Suppressor macrophage treated with lipopolysaccharide for 1 hour (primary cell): ENCODE data around the gene NAV1.
A peak's percentile ranks its signal among the peaks of the same experiment; 100 is the strongest.

Experiments used
- DNase-seq, 3 donors: peaks; one replicate each; pipeline ENCODE4 v3.0.0-alpha.2; 2020 to 2022

The NAV1 gene

GRCh38 chr1:201525193-201525778 is 13.6 kb upstream of the NAV1 start:
- DNase-seq, result peak in 2 of 3 donors; percentile 69 to 78

- DNase-seq, result no peak
These were observed 11.0 kb upstream of the NAV1 start for GRCh38 chr1:201527879-201528278.

GRCh38 chr1:201528631-201529252 is 10.2 kb upstream of the NAV1 start:
- DNase-seq, result peak in 1 of 3 donors; percentile 24

DNA sequence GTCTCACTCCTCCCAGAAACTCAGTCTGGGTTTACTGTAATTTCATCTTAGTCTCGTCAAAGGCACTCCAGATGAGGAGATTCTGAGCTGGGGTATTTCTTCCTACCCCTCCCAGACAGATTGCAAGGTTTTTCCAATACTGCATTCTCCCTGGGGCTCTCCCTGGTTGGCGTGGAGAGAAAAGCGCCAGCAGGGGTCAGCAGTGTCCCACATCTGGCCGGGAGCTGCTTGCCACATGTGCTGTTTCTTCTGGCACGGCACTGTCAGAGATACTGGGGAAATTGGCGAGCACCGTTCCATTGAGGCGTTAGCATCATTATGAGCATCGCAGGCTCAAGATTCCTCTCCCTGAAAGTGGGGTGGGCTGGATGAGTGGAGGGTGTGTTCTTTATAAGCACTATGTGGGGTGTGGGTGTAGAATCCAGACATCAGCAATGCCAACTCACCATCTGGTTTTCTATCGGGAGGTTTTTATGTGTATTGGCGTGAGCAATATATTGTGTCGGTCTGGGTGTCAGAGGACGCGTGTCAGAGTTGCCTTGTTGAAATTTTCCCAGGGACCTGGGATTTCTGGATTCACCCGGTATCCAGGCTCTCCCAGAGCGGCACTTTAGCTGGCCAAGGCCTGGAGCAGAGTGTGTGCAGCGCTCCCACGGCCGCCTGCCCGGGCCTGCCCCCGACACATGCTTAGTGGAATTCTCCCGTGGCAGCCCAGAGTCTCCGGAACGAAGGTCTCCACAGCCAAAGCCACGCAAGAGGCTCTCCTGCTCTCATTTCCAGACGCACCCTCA is 8.0 kb upstream of the NAV1 start:
- DNase-seq, result peak; percentile 83 to 91 (median 89)

GRCh38 chr1:201531551-201532425 is 7.1 kb upstream of the NAV1 start:
- no peak for DNase-seq

- DNase-seq, result no peak
These were observed 5.1 kb upstream of the NAV1 start for GRCh38 chr1:201533836-201534235.

DNA sequence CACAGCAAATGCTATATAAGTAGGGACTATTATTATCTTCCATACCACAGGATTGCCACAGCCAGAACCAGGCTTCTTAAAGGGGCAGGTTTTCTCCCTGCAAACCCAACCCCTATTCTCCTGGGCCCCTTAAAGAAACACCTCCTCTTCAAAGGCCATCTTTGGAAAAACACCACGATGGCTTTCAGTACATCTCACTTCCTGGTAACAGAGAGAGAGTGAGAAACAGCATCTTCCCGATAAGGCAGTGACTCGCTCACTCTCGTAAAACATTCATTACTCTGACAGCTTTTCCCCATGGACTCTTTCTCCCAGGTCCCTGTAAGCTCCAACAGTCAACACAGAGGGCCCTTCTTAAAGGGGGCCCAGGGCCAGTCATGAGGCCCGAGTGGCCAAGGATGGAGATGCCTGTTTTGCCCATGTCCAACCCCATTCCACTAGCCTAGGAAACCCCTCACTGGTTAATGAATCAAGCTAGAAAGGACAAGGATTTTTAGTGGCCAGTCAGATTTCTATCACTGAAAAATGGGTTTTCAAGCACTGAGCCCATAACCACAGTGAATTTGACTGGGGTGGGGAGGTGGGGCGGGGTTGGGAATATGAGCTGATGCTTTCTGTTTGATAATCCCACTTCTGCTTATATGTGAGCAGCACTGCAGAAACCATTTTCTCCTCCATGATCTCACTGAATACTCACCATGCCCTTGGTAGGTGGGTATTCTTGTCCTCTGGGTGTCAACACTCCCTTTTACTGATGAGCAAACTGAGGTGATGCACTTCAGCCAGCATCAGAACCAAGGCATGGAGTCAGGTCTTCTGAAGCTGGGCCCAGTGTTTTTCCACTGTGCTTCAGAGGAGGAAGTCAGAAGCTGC is 3.6 kb upstream of the NAV1 start:
- peak; percentile 61 to 78 (median 64) for DNase-seq

GRCh38 chr1:201535919-201536245 is 3.0 kb upstream of the NAV1 start:
- no peak for DNase-seq

DNA sequence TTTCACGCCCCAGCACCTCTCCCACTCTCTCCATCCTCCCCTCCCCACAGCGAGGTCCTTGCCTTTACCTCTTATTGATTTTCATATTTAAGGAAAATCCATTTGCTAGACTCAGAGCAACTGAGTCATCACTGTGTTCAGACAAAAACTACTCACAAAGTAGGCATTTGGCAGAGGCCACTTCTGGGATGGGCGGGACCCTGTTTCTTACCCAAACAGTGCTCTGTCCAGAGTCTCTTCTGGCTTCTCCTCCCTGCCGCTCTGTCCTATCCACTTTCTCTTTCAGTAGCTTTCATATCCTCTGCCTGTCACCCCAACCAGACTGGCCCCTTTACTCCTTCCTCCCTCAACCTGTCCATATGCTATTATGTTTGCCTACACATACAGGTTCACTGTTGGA is 2.4 kb upstream of the NAV1 start:
- peak in 2 of 3 donors; percentile 55 to 65 for DNase-seq

GRCh38 chr1:201537028-201537427 is 1.9 kb upstream of the NAV1 start:
- DNase-seq, result peak in 1 of 3 donors; percentile 23

DNA sequence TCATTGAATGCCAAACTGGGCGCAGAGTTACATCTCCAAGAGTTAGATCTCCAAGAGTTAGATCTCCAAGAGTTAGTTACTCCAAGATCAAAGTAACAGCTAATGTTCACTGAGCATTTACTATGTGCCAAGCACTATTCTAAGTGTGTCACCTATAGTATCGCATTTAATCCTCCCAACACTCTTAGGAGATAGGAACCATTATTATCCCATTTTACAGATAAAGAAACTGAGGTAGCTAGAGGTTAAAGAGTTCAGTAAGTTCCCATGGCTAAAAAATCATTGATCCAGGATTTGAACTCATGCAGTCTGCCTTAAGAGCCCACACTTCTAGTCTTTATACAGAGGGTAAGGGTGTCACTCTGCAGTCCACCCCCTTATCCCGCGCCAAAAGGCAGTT is 1.5 kb upstream of the NAV1 start:
- no peak for DNase-seq

DNA sequence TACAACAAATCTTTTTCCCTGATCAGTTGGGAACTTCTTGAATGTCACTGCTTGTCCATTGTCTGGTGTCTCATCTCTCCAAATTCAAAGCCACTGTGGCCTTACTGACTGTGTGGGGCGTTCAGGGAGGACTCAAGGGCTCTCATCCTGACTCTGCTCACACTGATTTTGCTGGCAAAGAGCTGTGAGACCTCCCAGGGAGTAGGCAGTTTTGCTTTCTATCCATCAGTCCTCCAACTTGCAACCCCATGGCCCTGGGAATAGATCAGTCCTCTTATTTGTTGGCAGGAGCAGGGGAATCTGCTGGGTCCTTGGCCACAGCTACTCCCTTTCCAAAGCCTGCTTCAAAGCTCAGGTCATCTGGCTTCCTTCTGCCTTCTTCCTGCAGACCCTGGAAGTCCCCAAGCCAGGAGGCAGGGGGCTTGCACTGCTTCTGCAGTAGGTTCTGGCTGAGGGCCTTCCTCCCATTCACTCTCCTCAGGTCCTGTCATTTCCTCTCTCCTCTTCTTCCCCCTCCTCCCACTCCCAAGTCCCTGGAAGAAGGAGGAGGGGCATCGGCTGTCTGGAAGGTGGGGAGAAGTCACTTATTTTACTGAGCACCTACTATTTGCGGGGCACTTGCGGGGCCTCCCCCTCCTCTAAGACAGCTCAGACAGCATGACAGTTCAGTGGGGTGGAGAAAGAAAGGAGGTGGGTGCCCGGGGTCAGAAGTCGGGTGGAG is 876 bp upstream of the NAV1 start:
- DNase-seq, result peak in 1 of 3 donors; percentile 23

GRCh38 chr1:201539561-201540431 is 869 bp downstream of the NAV1 start:
- DNase-seq, result peak; percentile 91 to 94 (median 92)

DNA sequence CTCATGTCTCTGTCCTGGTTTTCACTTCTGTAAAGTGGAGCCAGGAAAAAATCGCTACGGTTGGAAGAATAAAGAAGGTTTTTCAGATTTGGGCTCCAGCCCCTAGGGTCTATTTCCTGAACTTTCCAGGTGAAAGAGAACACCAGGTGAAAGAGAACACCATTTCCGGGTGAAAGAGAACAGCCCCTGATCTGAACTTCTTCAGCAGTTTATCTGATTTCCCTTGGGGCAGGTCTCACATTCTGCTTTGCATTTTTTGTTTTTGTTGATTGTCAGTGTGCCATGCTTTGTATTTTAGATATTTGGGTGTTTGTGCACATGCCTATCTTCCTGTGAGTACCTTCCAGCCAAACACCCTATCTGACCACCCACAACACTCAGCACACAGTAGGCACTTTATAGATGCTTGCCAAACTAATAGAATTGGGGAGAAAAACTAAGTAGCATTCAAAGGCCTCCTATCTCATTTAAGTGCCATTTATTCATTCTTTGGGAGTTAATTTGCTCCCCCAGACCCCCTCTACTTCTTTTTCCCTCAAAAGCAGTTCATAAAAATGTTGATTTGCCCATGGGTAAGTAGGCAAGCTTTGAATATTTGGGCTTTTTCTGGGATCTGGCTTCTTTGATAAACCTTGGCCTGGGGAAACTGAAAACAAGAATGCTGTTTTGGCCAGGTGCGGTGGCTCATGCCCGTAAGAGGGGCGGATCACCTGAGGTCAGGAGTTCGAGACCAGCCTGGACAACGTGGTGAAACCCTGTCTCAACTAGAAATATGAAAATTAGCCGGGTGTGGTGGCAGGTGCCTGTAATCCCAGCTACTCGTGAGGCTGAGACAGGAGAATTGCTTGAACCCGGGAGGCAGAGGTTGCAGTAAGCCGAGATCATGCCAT is 2.2 kb downstream of the NAV1 start:
- no peak for DNase-seq

DNA sequence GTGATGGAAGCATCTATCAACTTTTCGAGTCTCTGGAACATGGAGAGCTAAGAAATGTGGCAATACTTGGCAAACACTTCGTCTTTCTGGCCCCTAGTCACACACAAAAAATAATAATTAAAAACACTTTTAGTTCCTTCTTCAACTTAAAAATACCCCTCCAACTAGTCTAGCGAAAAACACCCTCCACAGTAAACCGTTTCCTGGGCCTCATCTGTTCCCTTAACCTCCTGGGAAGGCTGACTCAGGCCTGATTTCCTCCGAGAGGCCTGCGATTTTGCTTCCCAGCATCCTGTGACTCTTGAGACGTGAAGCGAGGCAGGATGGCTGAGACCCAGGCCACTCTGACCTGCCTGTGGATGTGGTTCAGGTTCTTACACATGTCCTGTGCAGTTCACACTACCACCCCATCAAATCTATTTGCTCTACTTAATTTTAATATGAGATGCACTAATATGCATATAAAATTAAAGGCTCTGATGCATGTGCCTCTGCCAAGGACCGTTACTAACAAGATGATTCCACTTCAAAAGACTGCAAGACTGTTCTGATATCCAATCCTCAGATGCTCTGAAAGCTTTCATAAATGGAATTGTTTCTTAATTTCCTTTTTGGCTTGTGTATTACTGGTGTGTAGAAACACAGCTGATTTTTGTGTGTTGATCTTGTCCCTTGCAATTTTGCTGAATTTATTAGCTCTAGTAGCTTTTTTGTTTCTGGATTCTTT is 3.5 kb downstream of the NAV1 start:
- DNase-seq, result peak; percentile 73 to 87 (median 76)

GRCh38 chr1:201543871-201544642 is 5.1 kb downstream of the NAV1 start:
- DNase-seq, result peak; percentile 85 to 96 (median 89)

DNA sequence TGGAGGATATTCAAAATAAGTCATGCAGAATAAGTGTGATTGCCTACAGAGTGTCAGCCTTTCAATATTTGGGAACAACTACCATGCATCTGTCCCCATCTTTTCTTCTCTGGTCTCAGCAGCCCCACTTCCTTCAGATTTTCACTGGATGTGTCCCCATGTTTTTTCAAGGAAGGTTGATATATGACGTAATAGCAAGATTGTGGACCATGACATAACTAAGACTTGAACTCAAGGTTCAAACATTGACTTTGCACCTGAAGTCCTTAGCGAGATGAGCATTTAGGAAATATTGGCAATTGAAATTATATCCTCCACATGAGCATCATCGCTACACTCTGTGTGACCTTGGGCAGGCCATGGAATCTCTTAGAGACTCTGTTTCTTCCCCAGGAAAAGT is 5.8 kb downstream of the NAV1 start:
- DNase-seq, result no peak
